ENCODE results near the gene MPO. TPM values are rescaled to one million over a fixed set of nuclear protein-coding genes. Genes with fewer than 3 reads are reported as not detected.

The MPO gene
- total and polyA plus RNA-seq, 12 donors: 0.07 to 2.5 (median 0.18) TPM; not detected in 2

DNA sequence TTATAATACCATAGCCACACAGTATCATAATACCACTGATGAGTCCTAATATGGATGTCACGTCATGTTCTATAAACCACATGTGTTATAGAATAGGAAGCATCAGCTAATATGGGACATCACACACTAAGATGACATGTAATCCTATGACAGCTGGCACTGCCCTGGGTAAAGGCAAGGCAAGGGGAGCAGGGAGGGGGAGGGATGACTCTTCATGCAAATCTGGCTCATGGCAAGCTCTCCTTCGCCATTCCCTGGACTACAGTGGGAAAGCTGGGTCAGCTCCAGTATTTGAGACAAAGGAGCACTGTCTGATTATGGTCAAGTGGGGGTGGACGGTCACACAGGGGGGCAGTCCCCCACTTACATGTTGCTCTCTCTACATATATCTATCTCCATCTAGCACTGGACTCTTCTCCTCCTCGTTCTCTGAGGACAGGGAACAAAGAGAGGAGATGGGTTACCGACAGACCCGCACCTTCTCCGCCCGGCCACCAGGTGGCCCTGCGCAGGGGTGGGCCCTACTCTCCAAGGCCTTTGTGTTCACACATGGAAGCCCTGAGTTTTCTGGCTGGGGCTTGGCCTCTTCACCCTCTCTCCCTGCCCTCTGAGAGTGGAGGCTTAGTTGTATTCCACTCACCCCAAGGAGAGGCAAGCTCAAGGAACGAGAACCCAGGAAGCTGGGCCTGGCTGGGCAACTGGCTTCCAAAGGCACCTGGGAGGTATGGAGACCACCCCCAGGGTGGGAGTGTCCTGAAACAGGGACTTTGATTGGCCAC is 23.4 kb upstream of the MPO start:
- Histone ChIP-seq H3K4me1 (peaks cover 0 to 4% (median 0%) of the 10 kb centered on the region in 9 donors), H3K36me3 (no peaks in the 10 kb centered on the region), H3K27me3 (peaks cover 0 to 29% (median 0%) of the 10 kb centered on the region in 7 donors), H3K4me3 (no peak overlapping the region), H3K9me3 (peaks cover 0 to under 1% (median 0%) of the 10 kb centered on the region in 11 donors), H3K27ac (no peak overlapping the region)
- ATAC-seq: peak in 6 of 8 donors; percentile 43 to 64 (median 58)
- intact Hi-C loops (cut with DNase I): loop anchor here in 2 of 10 donors (10.0 kb wide), 1 partner anchor 141 kb away; no protein-coding TSS in a partner anchor
- TF ChIP-seq CTCF (IDR thresholded peaks at IDR 0.05): peak; percentile 33 to 82 (median 60)
- 37 to 45% methylated on average over 10 of the region's 10 CpGs for WGBS, 2 donors
- DNase-seq: no peak

DNA sequence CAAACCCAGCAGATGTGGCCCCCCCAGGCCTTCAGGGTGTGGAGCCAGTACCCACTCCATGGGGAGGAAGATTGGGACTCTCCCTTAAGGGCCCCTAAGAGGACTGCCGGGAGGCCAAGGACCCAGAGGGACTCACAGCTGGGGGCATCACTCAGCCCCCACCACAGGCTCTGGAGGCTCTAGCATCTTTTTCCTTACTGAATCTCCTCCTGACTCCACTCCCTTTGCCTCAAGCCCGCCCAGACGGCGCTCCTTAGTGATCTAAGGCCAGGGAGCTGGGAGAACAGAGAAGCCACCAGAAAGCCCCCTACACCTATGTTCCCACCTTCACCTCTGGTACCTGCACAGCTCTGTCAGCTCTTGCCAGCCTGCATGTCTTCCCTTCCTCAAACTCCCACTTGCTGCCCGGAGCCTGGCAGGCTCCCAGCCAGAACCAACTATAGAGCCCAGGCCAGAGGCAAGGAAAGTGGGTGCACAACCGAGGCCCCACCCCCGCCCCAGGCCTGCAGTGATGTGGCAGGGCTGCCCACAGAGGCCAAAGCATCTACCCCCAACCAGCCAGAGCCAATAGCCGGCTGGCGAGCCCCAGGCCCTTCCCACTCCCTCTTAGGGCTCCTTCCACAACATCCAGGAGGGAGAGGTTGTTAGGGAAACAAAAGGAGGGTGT is 22.3 kb upstream of the MPO start:
- intact Hi-C loops (cut with DNase I): loop anchor here in 2 of 10 donors (10.0 kb wide), 1 partner anchor 142 kb away; no protein-coding TSS in a partner anchor
- no peak overlapping the region for H3K27ac ChIP-seq
- no peak overlapping the region for H3K4me3 ChIP-seq
- no peak for ATAC-seq
- no peaks in the 10 kb centered on the region for H3K36me3 ChIP-seq
- H3K9me3 ChIP-seq: peaks cover 0 to 12% (median 3%) of the 10 kb centered on the region in 11 donors
- WGBS, 2 donors: 70 to 78% methylated on average over 9 of the region's 9 CpGs
- H3K4me1 ChIP-seq: peaks cover 0 to 4% (median 0%) of the 10 kb centered on the region in 9 donors
- no peak for DNase-seq
- TF ChIP-seq CTCF (IDR thresholded peaks at IDR 0.05): no peak
- peaks cover 0 to 29% (median 0%) of the 10 kb centered on the region in 7 donors for H3K27me3 ChIP-seq

DNA sequence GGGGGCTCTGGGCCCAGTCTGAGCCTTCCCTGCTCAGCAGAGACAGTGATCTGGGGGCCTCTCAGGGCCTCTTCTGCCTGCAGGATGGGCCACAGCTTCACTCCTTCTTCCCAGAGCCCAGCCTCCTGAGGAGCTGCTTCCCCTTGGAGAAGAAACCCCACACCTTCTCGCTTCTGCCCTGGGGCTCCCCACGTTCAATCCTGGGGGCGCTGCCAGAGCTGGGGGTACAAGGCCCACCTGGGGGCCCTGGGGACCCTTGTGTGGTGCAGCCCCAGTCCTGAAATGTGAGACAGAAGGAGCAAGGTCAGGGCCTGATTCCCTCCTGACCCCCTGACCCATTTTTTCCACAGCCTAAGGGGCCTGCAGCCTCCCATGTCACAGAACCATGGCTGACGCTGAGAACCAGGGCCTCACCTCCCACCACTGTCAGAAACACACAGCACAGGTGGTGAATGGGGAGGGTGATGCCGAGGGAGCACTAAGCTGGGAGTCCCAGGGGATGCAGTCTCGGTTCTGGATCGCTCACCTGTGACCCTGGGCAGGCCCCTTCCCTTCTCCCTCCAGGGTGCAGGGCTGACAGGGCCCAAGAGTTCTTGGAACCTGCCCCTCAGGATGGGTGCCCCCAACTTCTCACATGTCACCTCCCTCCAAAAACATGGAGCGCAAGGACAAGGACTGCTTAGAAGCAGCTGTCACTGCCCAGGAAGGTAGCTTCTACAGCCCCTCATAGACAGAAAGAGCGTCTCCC is 21.6 kb upstream of the MPO start:
- no peaks in the 10 kb centered on the region for H3K36me3 ChIP-seq
- peaks cover 0 to 16% (median 3%) of the 10 kb centered on the region in 11 donors for H3K9me3 ChIP-seq
- H3K27ac ChIP-seq: no peak overlapping the region
- H3K27me3 ChIP-seq: peaks cover 0 to 29% (median 0%) of the 10 kb centered on the region in 7 donors
- no peak overlapping the region for H3K4me3 ChIP-seq
- intact Hi-C loops (cut with DNase I): loop anchor here in 2 of 10 donors (10.0 kb wide), 1 partner anchor 142 kb away; no protein-coding TSS in a partner anchor
- no peak for ATAC-seq
- no peak for DNase-seq
- WGBS, 2 donors: 86 to 88% methylated on average over 9 of the region's 9 CpGs
- no peak for TF ChIP-seq CTCF (IDR thresholded peaks at IDR 0.05)
- peaks cover 0 to 4% (median 0%) of the 10 kb centered on the region in 9 donors for H3K4me1 ChIP-seq

Measured in heart right ventricle (tissue), 16 donors.